A549 (cell line): Measurements from ENCODE around the gene NOPCHAP1. TPM values are rescaled to one million over a fixed set of nuclear protein-coding genes. Genes with fewer than 3 reads are reported as not detected.

ENCODE experiments used
- ATAC-seq, 2 experiments: fragments of 200-7000 bp in 1 of 2; fragments of >200 bp in 1 of 2; cut with Nextera tagmentation in 1 of 2; cut with Tn5 transposase in 1 of 2; 3 replicates each; pipeline versions ENCODE4 v1.8.0 to v1.9.1; 2018 to 2020; ENCODE audit warnings: mild to moderate bottlenecking in 1 of 2, moderate library complexity in 1 of 2
- CTCF ChIA-PET: fragments of 300-600 bp; sonication (Branson Sonifier 250); formaldehyde crosslinking; extraction: SDS; loops from one replicate; lab custom pipeline; 2021; ENCODE audit warnings: antibody characterized with exemption, inconsistent platforms; lab: Yijun Ruan, JAX
- POLR2A ChIA-PET: fragments of 350-600 bp; formaldehyde crosslinking; extraction: SDS; loops from one replicate; lab custom pipeline; 2021; ENCODE audit warnings: antibody characterized with exemption, inconsistent platforms; lab: Yijun Ruan, JAX
- DNase-seq, 2 experiments: peaks; one replicate each; pipeline versions ENCODE4 v3.0.0 to v3.0.0-alpha.2; 2011 to 2016; ENCODE audit warnings: low read depth in 1 of 2, low spot score in 1 of 2
- FAIRE-seq: peaks from 2 replicates; lab custom pipeline; 2011; peaks lifted over from hg19 to GRCh38; lab: Jason Lieb, UNC
- H3K27ac ChIP-seq, 2 experiments: fragments of >200 bp; sonication (Bioruptor Twin); formaldehyde crosslinking; 3 replicates each; pipeline ENCODE4 v1.5.1; 2016 to 2017
- H3K4me1 ChIP-seq: fragments of >200 bp; sonication (Bioruptor Twin); formaldehyde crosslinking; 3 replicates; pipeline ENCODE4 v1.6.1; 2016
- H3K4me2 ChIP-seq: fragments of >200 bp; sonication (Bioruptor Twin); formaldehyde crosslinking; 3 replicates; pipeline ENCODE4 v1.6.1; 2016
- H3K4me3 ChIP-seq: fragments of >200 bp; sonication (Bioruptor Twin); formaldehyde crosslinking; 3 replicates; pipeline ENCODE4 v1.5.1; 2016
- H3K9me3 ChIP-seq: fragments of >200 bp; sonication (Bioruptor Twin); formaldehyde crosslinking; 3 replicates; pipeline ENCODE4 v1.6.1; 2016
- BHLHE40 ChIP-seq: IDR thresholded peaks from 2 replicates; pipeline ENCODE4 v1.6.1; 2012; ENCODE audit warnings: low read depth, low read length, inconsistent platforms
- EHF ChIP-seq: fragments of 250-450 bp; sonication (Bioruptor Pico); IDR thresholded peaks from 2 replicates; pipeline ENCODE4 v1.5.0; 2020; ENCODE audit warnings: mild to moderate bottlenecking
- EHMT2 ChIP-seq: fragments of 200-600 bp; sonication (generic); IDR thresholded peaks from 2 replicates; pipeline ENCODE4 v1.6.1; 2016; ENCODE audit warnings: antibody characterized with exemption, low read depth, mild to moderate bottlenecking, moderate library complexity
- EP300 ChIP-seq, 2 experiments: fragments of >200 bp; sonication (Bioruptor Twin); formaldehyde crosslinking; IDR thresholded peaks; 2 replicates in 1 of 2; 3 replicates in 1 of 2; pipeline ENCODE4 v1.6.1; 2016 to 2017
- ESRRA ChIP-seq: fragments of 150-350 bp; IDR thresholded peaks from 2 replicates; pipeline ENCODE4 v1.6.1; 2014; ENCODE audit warnings: mild to moderate bottlenecking, low read length, borderline replicate concordance
- HDAC2 ChIP-seq: fragments of 200-600 bp; sonication (generic); IDR thresholded peaks from 2 replicates; pipeline ENCODE4 v1.6.1; 2016
- HOXB5 ChIP-seq: fragments of 250-450 bp; sonication (Bioruptor Pico); IDR thresholded peaks from 2 replicates; pipeline ENCODE4 v1.5.0; 2020; ENCODE audit warnings: mild to moderate bottlenecking, moderate library complexity
- KDM1A ChIP-seq: fragments of 200-600 bp; sonication (generic); IDR thresholded peaks from 2 replicates; pipeline ENCODE4 v1.6.1; 2016; ENCODE audit warnings: low read depth, mild to moderate bottlenecking
- KDM5A ChIP-seq: fragments of 200-600 bp; sonication (generic); IDR thresholded peaks from 2 replicates; pipeline ENCODE4 v1.6.1; 2016; ENCODE audit warnings: antibody characterized with exemption, mild to moderate bottlenecking
- PHF8 ChIP-seq: fragments of 200-600 bp; sonication (generic); IDR thresholded peaks from 2 replicates; pipeline ENCODE4 v1.6.1; 2016; ENCODE audit warnings: low read depth, mild to moderate bottlenecking, antibody characterized with exemption, moderate library complexity, borderline replicate concordance
- RFX5 ChIP-seq: fragments of 450-650 bp; IDR thresholded peaks from 2 replicates; pipeline ENCODE4 v1.7.1; 2014; ENCODE audit warnings: antibody characterized with exemption, mild to moderate bottlenecking, moderate library complexity
- RNF2 ChIP-seq: fragments of 200-600 bp; sonication (generic); IDR thresholded peaks from 2 replicates; pipeline ENCODE4 v1.6.1; 2016; ENCODE audit warnings: low read depth, mild to moderate bottlenecking, antibody characterized with exemption, moderate library complexity, borderline replicate concordance
- WGBS: methylation state at CpG from one replicate; pipeline ENCODE4 v1.1.6; 2017; ENCODE audit errors: missing lambda C conversion rate; 5-methylcytosine and 5-hydroxymethylcytosine counted together
- polyA plus RNA-seq, 4 experiments: library from polyadenylated mRNA; depleted of rRNA in 3 of 4; stranded (reverse); fragments of >200 nt; fragmentation: RNase III in 1 of 4; extraction: RNeasy Plus Mini Kit Qiagen cat#74134 plus additional on column Dnase treatment in 1 of 4; gene quantifications; 2 replicates in 3 of 4; 3 replicates in 1 of 4; pipeline ENCODE4 v1.2.3, GENCODE V29; 2011 to 2017
- TF ChIP-seq, protein P1 (sequence below): IDR thresholded peaks from 2 replicates; pipeline ENCODE4 v1.6.1; 2012

NOPCHAP1 gene
- polyA plus RNA-seq, 2 of the 4 experiments (the other 2 are of a cell fraction), result 21.7 to 29.5 TPM

DNA sequence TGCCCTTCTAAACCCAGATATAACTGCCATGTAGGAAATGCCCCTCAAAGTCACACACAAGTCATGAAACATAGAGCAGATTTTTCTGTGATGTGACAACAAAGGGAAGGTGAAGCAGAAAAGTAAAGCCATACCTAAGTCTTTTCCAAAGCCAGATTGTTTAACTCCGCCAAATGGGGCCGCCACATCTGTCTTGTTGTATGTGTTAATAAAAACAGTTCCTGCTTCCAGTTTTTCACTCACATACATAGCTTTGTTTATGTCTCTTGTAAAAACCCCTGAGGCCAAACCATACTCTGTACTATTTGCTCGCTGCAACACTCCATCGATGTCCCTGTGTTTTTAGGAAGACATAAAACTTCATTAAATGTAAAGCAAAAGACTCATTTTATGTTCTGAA is 40.3 kb downstream of the NOPCHAP1 start:
- CTCF ChIA-PET, result interaction anchor here (1.3 kb wide), 1 partner anchor 645 kb away, joined by 4 read pairs; no protein-coding TSS in a partner anchor

DNA sequence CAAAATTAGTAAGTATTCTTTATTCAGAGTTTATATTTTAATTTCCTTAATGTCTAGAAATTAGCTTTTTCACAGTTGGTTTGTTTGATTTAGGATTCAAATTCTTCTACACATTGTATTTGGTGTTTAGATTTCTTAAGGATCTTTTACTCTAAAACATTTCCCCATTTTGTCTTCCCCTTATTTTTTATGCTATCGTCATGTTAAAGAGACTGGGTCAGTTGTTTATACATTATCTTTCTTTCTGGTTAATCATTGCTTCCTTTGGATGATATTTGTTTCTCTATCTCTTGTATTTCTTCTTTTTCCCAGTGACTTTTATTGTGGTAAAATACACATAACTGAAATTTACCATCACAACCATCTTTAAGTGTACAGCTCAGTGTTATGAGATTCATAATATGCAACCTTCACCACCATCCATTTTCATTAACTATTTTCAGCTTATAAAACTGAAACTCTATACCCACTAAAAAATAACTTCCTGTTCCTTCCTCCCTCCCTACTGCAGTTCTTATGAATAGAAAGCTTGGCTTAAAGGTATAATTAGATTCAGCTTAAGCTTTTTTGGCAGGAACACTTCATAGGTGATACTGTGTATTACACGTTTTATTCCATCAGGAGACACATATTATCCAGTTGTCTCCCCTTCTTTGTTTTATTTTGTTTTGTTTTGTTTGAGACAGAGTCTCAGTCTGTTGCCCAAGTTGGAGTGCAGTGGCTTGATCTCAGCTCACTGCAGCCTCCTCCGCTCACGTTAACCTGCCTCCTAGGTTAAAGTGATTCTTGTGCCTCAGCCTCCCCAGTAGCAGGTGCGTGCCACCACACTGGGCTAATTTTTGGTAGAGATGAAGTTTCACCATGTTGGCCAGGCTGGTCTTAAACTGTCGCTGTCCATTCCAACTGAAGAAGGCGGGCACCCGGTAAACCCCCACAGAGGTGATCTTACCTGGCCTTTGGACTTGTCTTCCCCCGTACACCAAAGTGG is 45.0 kb downstream of the NOPCHAP1 start:
- POLR2A ChIA-PET, result no interaction called here
- Histone ChIP-seq H3K27ac (no peak overlapping the region), H3K4me3 (no peak overlapping the region), H3K4me2 (peak overlapping the region; percentile 13; the same call in 1 of the 3 replicates), H3K9me3 (no peaks in the 10 kb centered on the region), H3K4me1 (peaks cover 6% of the 10 kb centered on the region; the same call in 1 of the 3 replicates)
- TF ChIP-seq EP300 (IDR thresholded peaks at IDR 0.05), result no peak
- TF ChIP-seq KDM5A, result no peak
- no peak for TF ChIP-seq HOXB5
- no peak for TF ChIP-seq ESRRA
- TF ChIP-seq, protein P1, sequence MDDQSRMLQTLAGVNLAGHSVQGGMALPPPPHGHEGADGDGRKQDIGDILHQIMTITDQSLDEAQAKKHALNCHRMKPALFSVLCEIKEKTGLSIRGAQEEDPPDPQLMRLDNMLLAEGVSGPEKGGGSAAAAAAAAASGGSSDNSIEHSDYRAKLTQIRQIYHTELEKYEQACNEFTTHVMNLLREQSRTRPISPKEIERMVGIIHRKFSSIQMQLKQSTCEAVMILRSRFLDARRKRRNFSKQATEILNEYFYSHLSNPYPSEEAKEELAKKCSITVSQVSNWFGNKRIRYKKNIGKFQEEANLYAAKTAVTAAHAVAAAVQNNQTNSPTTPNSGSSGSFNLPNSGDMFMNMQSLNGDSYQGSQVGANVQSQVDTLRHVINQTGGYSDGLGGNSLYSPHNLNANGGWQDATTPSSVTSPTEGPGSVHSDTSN, result no peak
- no peak for TF ChIP-seq RFX5
- CTCF ChIA-PET, result interaction anchor here (1.0 to 2.6 kb wide), 2 partner anchors 22 to 650 kb away, joined by 4 to 9 read pairs; no protein-coding TSS in a partner anchor
- FAIRE-seq (peak; percentile 95), DNase-seq (no peak), ATAC-seq (no peak)
- WGBS, result 88% methylated on average over 9 of the region's 9 CpGs

More for the DNA sequence above, 40.3 kb downstream of the NOPCHAP1 start:
- no peak overlapping the region for H3K4me2 ChIP-seq
- no peak overlapping the region for H3K27ac ChIP-seq
- POLR2A ChIA-PET, result no interaction called here
- no peak for FAIRE-seq
- ATAC-seq, result no peak
- no peak for DNase-seq
- 91% methylated on average over 4 of the region's 4 CpGs for WGBS
- no peak overlapping the region for H3K4me3 ChIP-seq
- TF ChIP-seq, protein P1, result no peak
- TF ChIP-seq EHF (CRISPR knock-in tag), result no peak
- H3K4me1 ChIP-seq, result peaks cover 6% of the 10 kb centered on the region; the same call in 1 of the 3 replicates
- no peaks in the 10 kb centered on the region for H3K9me3 ChIP-seq

DNA sequence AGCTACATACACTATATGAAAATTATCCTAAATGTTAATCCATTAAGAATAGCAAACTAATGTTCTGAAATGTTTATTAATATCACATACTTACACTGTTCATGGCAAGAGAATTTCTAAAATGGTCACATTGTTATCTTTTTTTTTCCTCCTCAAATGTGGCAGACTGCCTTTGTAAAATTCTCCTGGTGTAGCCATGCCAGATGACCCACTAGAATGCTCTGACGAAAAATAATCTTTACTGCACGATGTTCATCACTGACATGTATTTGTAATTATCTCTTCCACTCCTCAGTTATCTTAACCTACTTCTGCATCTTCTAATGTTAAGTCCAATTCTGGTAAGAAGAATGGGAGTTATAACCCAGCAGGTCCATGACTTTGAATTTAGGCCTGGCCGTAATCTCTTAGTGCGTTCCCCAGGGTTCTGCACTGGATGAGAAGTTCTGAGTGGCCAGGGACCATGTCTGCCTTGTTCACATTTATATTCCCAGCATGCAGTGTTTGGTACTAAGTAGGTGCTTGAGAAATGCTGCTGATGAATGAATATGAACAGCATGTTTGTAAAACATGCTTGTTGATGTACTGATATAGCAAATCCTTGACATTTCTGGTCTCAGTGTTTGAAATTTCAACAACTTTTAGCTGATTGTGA is 46.7 kb downstream of the NOPCHAP1 start:
- CTCF ChIA-PET, result interaction anchor here (0.9 to 1.1 kb wide), 3 partner anchors 21 to 37 kb away, joined by 3 to 6 read pairs (median 3); no protein-coding TSS in a partner anchor
- DNase-seq (no peak), ATAC-seq (no peak), FAIRE-seq (peak; percentile 65)
- Histone ChIP-seq H3K4me2 (no peak overlapping the region), H3K4me1 (peaks cover 13% of the 10 kb centered on the region; the same call in 2 of the 3 replicates), H3K4me3 (no peak overlapping the region), H3K27ac (no peak overlapping the region), H3K9me3 (no peaks in the 10 kb centered on the region)
- POLR2A ChIA-PET, result no interaction called here
- TF ChIP-seq RFX5 (no peak), PHF8 (no peak), EHMT2 (no peak), BHLHE40 (no peak), KDM1A (no peak), HDAC2 (no peak), RNF2 (no peak), KDM5A (no peak)
- TF ChIP-seq, protein P1, result no peak
- 91% methylated on average over 4 of the region's 4 CpGs for WGBS
